ENCODE results near the gene CCDC9. TPM values are rescaled to one million over a fixed set of nuclear protein-coding genes. Genes with fewer than 3 reads are reported as not detected.

The CCDC9 gene
- total RNA-seq, 4 donors from 2014 or later: 12.1 to 104 (median 35.8) TPM

- H3K27me3 ChIP-seq: no peaks in the 10 kb centered on the region
- no peaks in the 10 kb centered on the region for H3K9me3 ChIP-seq
- DNase-seq: no peak
- peaks cover 0 to 3% (median 0%) of the 10 kb centered on the region in 3 donors for H3K36me3 ChIP-seq
- no peak overlapping the region for H3K27ac ChIP-seq
- H3K4me3 ChIP-seq: no peak overlapping the region
- H3K4me1 ChIP-seq: peaks cover 0 to 14% (median 5%) of the 10 kb centered on the region in 4 donors
- TF ChIP-seq CTCF (IDR thresholded peaks at IDR 0.05): no peak
- no peak for TF ChIP-seq POLR2A (IDR thresholded peaks at IDR 0.05)
Measured at GRCh38 chr19:47253467-47253881, 2.9 kb upstream of the CCDC9 start.

GRCh38 chr19:47253970-47254369, 2.4 kb upstream of the CCDC9 start:
- no peak overlapping the region for H3K27ac ChIP-seq

GRCh38 chr19:47256693-47257410, 527 bp downstream of the CCDC9 start:
- Histone ChIP-seq H3K9me3 (no peaks in the 10 kb centered on the region), H3K4me3 (peak overlapping the region; percentile 44 to 70 (median 52)), H3K36me3 (peaks cover 0 to 35% (median 0%) of the 10 kb centered on the region in 3 donors), H3K27me3 (no peaks in the 10 kb centered on the region), H3K27ac (peak overlapping the region; percentile 79 to 95 (median 92)), H3K4me1 (peaks cover 0 to 25% (median 6%) of the 10 kb centered on the region in 4 donors)
- no peak for TF ChIP-seq POLR2A (IDR thresholded peaks at IDR 0.05)
- no peak for TF ChIP-seq CTCF (IDR thresholded peaks at IDR 0.05)
- DNase-seq: peak; percentile 100

More at GRCh38 chr19:47253970-47254369, 2.4 kb upstream of the CCDC9 start:
- H3K4me1 ChIP-seq: peaks cover 0 to 19% (median 6%) of the 10 kb centered on the region in 4 donors
- TF ChIP-seq POLR2A (IDR thresholded peaks at IDR 0.05): no peak
- TF ChIP-seq CTCF (IDR thresholded peaks at IDR 0.05): no peak
- H3K4me3 ChIP-seq: no peak overlapping the region
- H3K27me3 ChIP-seq: no peaks in the 10 kb centered on the region
- no peaks in the 10 kb centered on the region for H3K9me3 ChIP-seq
- H3K36me3 ChIP-seq: peaks cover 0 to 8% (median 0%) of the 10 kb centered on the region in 3 donors
- no peak for DNase-seq

GRCh38 chr19:47257411-47258169, 1.3 kb downstream of the CCDC9 start:
- peak overlapping the region; percentile 44 to 70 (median 52) for H3K4me3 ChIP-seq
- H3K27me3 ChIP-seq: no peaks in the 10 kb centered on the region
- H3K27ac ChIP-seq: peak overlapping the region; percentile 79 to 95 (median 92)
- TF ChIP-seq CTCF (IDR thresholded peaks at IDR 0.05) (no peak), POLR2A (IDR thresholded peaks at IDR 0.05) (peak; percentile 40 to 52)
- no peaks in the 10 kb centered on the region for H3K9me3 ChIP-seq
- DNase-seq: no peak
- peaks cover 0 to 43% (median 0%) of the 10 kb centered on the region in 3 donors for H3K36me3 ChIP-seq
- peaks cover 0 to 25% (median 6%) of the 10 kb centered on the region in 4 donors for H3K4me1 ChIP-seq

DNA sequence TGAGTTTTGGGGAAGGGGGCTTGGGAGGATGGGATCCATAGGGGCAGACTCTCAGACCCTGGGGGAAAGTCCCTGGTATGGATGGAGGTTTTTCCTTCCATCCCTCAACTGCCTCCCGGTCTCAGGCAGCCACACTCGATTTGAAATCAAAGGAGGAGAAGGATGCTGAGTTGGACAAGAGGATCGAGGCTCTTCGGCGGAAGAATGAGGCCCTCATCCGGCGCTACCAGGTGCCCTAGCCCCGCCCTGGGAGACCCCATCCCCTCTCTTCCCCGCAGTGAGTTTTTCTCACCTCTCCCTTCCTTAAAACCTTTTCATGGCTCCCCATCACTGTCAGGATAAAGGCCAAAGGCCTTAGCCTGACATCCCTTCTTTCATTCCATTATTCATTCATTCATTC, 2.1 kb downstream of the CCDC9 start:
- no peak for DNase-seq
- Histone ChIP-seq H3K27ac (peak overlapping the region in 1 of 4 donors; percentile 95), H3K4me3 (no peak overlapping the region)

More for the DNA sequence above, 2.1 kb downstream of the CCDC9 start:
- H3K36me3 ChIP-seq: peaks cover 0 to 50% (median 0%) of the 10 kb centered on the region in 3 donors
- H3K9me3 ChIP-seq: no peaks in the 10 kb centered on the region
- no peaks in the 10 kb centered on the region for H3K27me3 ChIP-seq
- TF ChIP-seq CTCF (IDR thresholded peaks at IDR 0.05) (no peak), POLR2A (IDR thresholded peaks at IDR 0.05) (no peak)
- H3K4me1 ChIP-seq: peaks cover 0 to 25% (median 6%) of the 10 kb centered on the region in 4 donors

All from Peyer's patch (tissue), 4 donors.